HepG2 (cell line): ENCODE results near the gene ATF6. TPM values are rescaled to one million over a fixed set of nuclear protein-coding genes. Genes with fewer than 3 reads are reported as not detected.

ENCODE experiments used
- ATF7 ChIP-seq, 2 experiments: fragments of 450-650 bp in 1 of 2; sonication (generic) in 1 of 2; formaldehyde crosslinking in 1 of 2; IDR thresholded peaks; 2 replicates each; pipeline versions ENCODE4 v1.4.0 to v1.6.1; 2016 to 2020; ENCODE audit warnings: antibody characterized with exemption in 1 of 2, mild to moderate bottlenecking in 1 of 2, missing genetic modification reagents in 1 of 2
- BATF2 ChIP-seq: sonication (generic); formaldehyde crosslinking; IDR thresholded peaks from 2 replicates; pipeline ENCODE4 v1.8.0; 2022; ENCODE audit warnings: mild to moderate bottlenecking, missing genetic modification reagents, moderate library complexity
- CCDC6 ChIP-seq: sonication (generic); formaldehyde crosslinking; IDR thresholded peaks from 2 replicates; pipeline ENCODE4 v1.8.1; 2022; ENCODE audit warnings: mild to moderate bottlenecking, missing genetic modification reagents, moderate library complexity
- CEBPG ChIP-seq: IDR thresholded peaks from 2 replicates; pipeline ENCODE4 v1.6.1; 2016
- FOXA3 ChIP-seq: IDR thresholded peaks from 2 replicates; pipeline ENCODE4 v1.6.1; 2016; ENCODE audit warnings: missing genetic modification reagents, missing compliant biosample characterization
- GMEB2 ChIP-seq: IDR thresholded peaks from 2 replicates; pipeline ENCODE4 v1.6.1; 2016; ENCODE audit warnings: missing biosample characterization, missing genetic modification reagents, low read depth
- JARID2 ChIP-seq: sonication (generic); formaldehyde crosslinking; IDR thresholded peaks from 2 replicates; pipeline ENCODE4 v1.8.1; 2023; ENCODE audit warnings: missing genetic modification reagents, inconsistent platforms; ENCODE audit not compliant: insufficient replicate concordance
- RBAK ChIP-seq: sonication (generic); formaldehyde crosslinking; IDR thresholded peaks from 2 replicates; pipeline ENCODE4 v1.5.1; 2020; ENCODE audit warnings: mild to moderate bottlenecking, missing genetic modification reagents
- RFXANK ChIP-seq: IDR thresholded peaks from 2 replicates; pipeline ENCODE4 v1.6.1; 2016
- SKI ChIP-seq: fragments of 450-650 bp; IDR thresholded peaks from one replicate; pipeline ENCODE4 v1.6.1; 2018; ENCODE audit warnings: mild to moderate bottlenecking; ENCODE audit not compliant: partially characterized antibody
- XBP1 ChIP-seq: sonication (generic); formaldehyde crosslinking; IDR thresholded peaks from 2 replicates; pipeline ENCODE4 v1.5.0; 2020; ENCODE audit warnings: missing genetic modification reagents
- ZBTB2 ChIP-seq: sonication (generic); formaldehyde crosslinking; IDR thresholded peaks from 2 replicates; pipeline ENCODE4 v1.8.0; 2022; ENCODE audit warnings: low read depth, missing genetic modification reagents
- ZBTB25 ChIP-seq: IDR thresholded peaks from 2 replicates; pipeline ENCODE4 v1.6.1; 2018; ENCODE audit warnings: missing genetic modification reagents
- ZNF121 ChIP-seq: sonication (generic); formaldehyde crosslinking; IDR thresholded peaks from 2 replicates; pipeline ENCODE4 v1.5.0; 2020; ENCODE audit warnings: mild to moderate bottlenecking, missing genetic modification reagents
- ZNF160 ChIP-seq: sonication (generic); formaldehyde crosslinking; IDR thresholded peaks from 2 replicates; pipeline ENCODE4 v1.8.0; 2022; ENCODE audit warnings: mild to moderate bottlenecking, inconsistent platforms, missing genetic modification reagents
- ZNF362 ChIP-seq: sonication (generic); formaldehyde crosslinking; IDR thresholded peaks from 2 replicates; pipeline ENCODE4 v1.4.0; 2020; ENCODE audit warnings: missing genetic modification reagents, mild to moderate bottlenecking, borderline replicate concordance
- ZNF432 ChIP-seq: sonication (generic); formaldehyde crosslinking; IDR thresholded peaks from 2 replicates; pipeline ENCODE4 v1.5.0; 2020; ENCODE audit warnings: missing genetic modification reagents, mild to moderate bottlenecking, borderline replicate concordance
- ZNF563 ChIP-seq: sonication (generic); formaldehyde crosslinking; IDR thresholded peaks from 2 replicates; pipeline ENCODE4 v1.8.0; 2022; ENCODE audit warnings: mild to moderate bottlenecking, moderate library complexity, missing genetic modification reagents
- ZNF784 ChIP-seq: sonication (generic); formaldehyde crosslinking; IDR thresholded peaks from 2 replicates; pipeline ENCODE4 v1.5.1; 2020; ENCODE audit warnings: missing genetic modification reagents, mild to moderate bottlenecking, borderline replicate concordance
- polyA plus RNA-seq, 8 experiments: library from polyadenylated mRNA; depleted of rRNA in 3 of 8; stranded (reverse) in 7 of 8; unstranded in 1 of 8; fragments of >200 nt; fragmentation: Illumina TruSeq in 4 of 8; extraction: Trizol in 4 of 8; gene quantifications; 2 replicates each; pipeline versions ENCODE4 v1.2.1 to v1.2.3, GENCODE V29; 2011 to 2016; ENCODE audit warnings: low read depth in 4 of 8, missing spikeins in 1 of 8, mixed read lengths in 1 of 8; ENCODE audit not compliant: insufficient read depth in 1 of 8
- total RNA-seq, 5 experiments: library from RNA; depleted of rRNA; stranded (reverse); fragments of >200 nt; fragmentation: Illumina TruSeq; extraction: Trizol; gene quantifications; 2 replicates each; pipeline ENCODE4 v1.2.3, GENCODE V29; 2016; ENCODE audit warnings: low read depth in 1 of 5

The ATF6 gene
- total and polyA plus RNA-seq, 2 of the 13 experiments (the other 11 are each of a cell fraction or from before 2014, with no cell fraction given) = 13.2 to 14.5 TPM

GRCh38 chr1:161768461-161768860 lies 2.3 kb downstream of the ATF6 start (continued):
- TF ChIP-seq ZNF563 (CRISPR knock-in tag) (no peak), XBP1 (CRISPR knock-in tag) (no peak), GMEB2 (CRISPR knock-in tag) (no peak), ZNF362 (CRISPR knock-in tag) (no peak), ZNF432 (no peak), RFXANK (no peak), ZNF784 (no peak), ATF7 (IDR thresholded peaks at IDR 0.05) (0 out of 2 replicates have a peak, but pooled peaks have one; percentile 9), ATF7 (CRISPR knock-in tag; IDR thresholded peaks at IDR 0.05) (no peak), ZNF160 (CRISPR knock-in tag) (no peak), SKI (no peak), CCDC6 (CRISPR knock-in tag) (no peak), JARID2 (no peak), BATF2 (CRISPR knock-in tag) (no peak), ZNF121 (peak; percentile 89), CEBPG (CRISPR knock-in tag) (0 out of 2 replicates have a peak, but pooled peaks have one; percentile 22), RBAK (CRISPR knock-in tag) (no peak), ZBTB25 (CRISPR knock-in tag) (no peak), ZBTB2 (CRISPR knock-in tag) (no peak), FOXA3 (CRISPR knock-in tag) (no peak)
